GM12892 (cell line): ENCODE results near the gene TMEM191C.
"Not testable (repeated sequence)": the region's sequence is repeated elsewhere in the genome, so short reads cannot be mapped to it uniquely, and the experiment has no call there.

Experiments used
- POLR2A ChIP-seq: IDR thresholded peaks from 2 replicates; pipeline ENCODE4 v1.6.1; 2011; ENCODE audit warnings: low read depth, low read length, control low read depth
- POLR2AphosphoS5 ChIP-seq: IDR thresholded peaks from 2 replicates; pipeline ENCODE4 v1.6.1; 2011; ENCODE audit warnings: low read depth, low read length, control low read depth

DNA sequence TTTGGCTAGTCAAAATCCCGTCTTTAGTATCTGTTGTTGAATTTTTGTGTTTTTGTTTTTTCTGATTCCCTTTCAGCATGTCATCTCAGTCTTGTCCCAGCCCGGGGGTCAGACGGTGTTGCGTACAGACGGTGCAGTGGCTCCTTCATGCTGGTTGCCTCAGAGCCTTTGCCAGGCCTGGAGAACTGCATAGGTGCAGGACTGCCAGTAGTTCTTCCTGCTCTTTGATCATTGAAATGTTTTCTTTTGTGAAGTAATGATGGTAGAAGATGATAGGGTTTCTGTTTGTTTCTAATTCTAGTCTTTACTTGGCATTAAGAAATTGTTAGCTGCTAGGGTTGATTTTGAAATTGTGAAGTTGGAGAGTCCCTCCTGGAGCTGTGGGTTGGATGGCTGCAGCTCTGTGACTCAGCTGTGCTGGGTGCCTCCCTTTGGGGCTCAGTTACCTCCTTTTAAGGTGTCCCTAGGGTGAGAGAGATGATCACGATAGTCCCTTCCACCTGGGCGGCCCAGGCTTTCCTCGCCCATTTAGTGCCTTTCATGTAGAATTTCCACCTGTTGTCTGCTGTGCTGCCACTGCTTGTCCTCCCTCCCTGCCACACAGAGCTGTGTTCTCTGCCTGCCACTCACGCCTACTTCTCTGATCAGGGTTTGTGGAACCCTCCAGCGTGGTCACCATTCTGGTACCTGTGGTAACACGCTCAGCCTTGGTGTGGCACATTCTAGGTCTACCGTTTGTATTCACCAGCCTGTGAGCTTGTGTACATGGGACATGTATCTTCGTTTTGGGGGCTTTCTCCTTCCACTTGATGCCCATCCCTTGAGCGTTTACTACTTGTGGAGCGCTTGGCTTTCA, 32.6 kb upstream of the TMEM191C start:
- TF ChIP-seq POLR2A, POLR2AphosphoS5: not testable (repeated sequence)
